ENCODE data around the gene SPC24.
A peak's percentile ranks its signal among the peaks of the same experiment; 100 is the strongest.
"Not testable (repeated sequence)": the region's sequence is repeated elsewhere in the genome, so short reads cannot be mapped to it uniquely, and the experiment has no call there.

The SPC24 gene

DNA sequence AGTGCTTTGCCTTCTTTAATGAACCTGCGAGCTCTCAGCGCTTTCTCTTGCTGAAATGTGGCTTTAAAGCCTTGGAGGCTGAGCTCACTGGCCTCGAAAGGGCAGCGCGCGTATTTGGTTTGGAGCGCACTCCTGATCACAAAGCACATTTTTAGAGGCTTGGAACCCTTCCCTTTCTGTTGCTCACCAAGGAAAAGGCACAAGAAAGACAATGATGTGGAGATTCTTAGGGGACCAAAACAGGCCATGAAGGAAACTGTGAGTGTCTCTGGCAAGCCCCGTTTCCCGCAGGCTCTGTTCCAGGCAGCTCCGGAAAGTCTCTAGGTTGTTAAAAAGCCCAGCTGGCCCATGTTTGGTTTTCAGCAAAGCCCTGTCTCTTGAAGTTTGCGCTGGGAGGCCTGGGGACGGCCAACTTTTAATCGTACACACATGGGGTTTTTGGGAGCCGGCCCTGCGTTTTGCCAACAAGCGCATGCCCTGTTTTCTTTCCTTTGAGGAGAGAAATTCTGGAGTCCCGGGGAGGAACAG, 9.4 kb upstream of the SPC24 start:
- no peak for DNase-seq (ENCODE audit: low read depth)

DNA sequence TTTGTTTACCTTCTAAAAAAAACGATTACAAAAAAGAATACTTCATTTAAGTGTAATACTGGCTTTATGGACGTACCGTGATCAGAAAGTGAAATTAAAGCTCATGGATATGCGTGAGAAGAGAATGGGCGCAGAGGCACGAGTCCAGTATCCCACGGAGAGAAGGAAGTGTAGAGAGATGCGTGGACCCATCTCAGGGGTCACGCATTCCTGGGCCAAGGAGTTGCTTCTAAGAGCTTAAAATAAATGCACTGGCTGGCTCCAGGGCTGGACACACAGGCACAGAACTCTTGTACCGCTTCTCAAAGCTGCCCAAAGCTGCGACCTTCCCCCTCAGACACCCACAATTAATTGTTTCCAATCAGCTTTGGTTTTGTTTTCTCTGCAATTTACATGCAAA, 8.7 kb upstream of the SPC24 start:
- no peak for DNase-seq (ENCODE audit: low read depth)

DNA sequence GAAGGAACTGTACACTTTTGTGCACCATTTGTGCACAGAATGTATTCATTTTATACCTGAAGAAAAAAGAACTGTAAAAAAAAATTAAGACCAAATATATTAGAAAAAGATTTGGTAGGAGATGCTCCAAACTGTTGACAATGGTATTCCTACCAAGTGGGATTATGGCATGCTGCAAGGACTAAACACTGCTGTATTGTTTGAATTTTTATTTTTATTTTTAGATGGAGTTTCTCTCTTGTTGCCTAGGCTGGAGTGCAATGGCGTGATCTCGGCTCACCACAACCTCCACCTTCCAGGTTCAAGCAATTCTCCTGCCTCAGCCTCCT, 4.8 kb upstream of the SPC24 start:
- not testable (repeated sequence) for DNase-seq (ENCODE audit: low read depth)

DNA sequence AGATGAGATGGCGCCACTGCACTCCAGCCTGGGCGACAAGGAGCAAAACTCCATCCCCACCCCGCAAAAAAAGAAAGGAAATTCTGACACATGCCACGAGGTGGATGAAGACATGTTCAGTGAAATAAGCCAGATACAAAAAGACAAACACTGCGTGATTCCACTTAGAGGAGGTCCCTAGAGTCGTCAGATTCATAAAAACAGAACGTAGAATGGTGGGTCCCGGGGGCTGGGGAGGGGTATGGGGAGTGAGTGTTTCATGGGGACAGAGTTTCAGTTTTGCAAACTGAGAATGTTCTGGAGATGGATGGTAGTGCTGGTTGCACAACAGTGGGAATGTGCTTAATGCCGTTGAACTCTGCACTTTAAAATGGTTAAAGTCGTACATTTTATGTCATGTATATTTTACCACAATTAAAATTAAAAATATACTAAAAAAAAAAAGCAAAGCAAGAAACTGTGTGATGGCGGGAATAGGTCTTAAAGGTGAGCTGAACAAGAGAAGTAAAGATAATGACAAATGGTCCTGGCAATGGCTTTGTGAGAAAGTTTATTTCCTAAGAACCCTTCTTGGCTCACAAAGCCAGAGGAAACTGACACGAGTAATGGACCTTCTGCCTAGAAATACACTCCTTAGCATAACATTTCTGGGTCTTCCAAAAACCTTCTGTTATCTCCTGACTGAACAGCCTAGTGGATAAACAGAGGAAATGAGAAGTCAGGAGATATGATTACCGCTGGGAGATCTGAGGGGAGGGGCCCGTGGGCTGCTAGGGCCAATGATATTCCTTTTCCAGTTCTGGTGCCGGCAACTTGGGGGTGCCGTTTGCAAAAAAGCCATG, 4.2 kb upstream of the SPC24 start:
- DNase-seq (ENCODE audit: low read depth) = no peak

DNA sequence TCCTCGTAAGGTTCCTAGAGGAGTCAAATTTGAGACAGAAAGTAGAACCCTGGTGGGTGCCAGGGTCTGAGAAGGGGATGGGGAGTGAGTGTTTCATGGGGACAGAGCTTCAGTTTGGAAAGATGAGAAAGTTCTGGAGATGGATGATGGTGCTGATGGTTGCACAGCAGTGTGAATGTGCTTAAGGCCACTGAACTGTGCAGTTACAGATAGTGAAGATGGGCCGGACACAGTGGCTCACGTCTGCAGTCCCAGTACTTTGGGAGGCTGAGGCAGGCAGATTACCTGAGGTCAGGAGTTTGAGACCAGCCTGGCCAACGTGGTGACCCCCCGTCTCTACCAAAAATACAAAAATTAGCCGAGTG, 917 bp downstream of the SPC24 start:
- no peak for DNase-seq (ENCODE audit: low read depth)

DNA sequence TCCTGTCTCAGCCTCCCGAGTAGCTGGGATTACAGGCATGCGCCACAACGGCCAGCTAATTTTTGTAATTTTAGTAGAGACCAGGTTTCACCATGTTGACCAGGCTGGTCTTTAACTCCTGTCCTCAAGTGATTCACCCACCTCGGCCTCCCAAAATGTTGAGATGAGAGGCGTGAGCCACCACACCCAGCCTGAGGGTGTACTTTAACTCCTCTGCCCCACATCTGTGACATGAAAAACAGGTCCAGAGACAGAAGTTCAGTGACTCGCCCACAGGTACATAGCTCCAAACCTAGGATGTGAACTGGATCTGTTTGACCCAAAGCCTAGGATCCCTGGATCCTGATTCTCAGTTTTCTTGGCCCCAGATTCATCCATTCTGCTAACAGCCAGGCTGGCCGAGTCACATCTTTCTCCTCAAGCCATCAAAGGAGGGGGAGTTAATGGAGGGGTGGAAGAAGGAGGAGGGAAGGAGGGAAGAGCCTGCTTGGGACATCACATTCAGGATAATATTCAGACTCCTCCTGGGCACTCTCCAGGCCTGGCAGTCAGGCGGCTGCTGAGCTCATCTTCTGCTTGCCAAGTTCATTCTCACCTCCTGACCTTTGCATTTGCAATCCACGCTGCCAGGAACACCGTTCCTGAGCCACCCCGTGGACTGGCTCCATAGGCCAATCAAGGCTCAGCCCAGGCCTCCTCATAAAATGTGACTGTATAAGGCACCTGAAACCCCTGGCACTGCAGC, 3.1 kb downstream of the SPC24 start:
- DNase-seq (ENCODE audit: low read depth) = no peak

DNA sequence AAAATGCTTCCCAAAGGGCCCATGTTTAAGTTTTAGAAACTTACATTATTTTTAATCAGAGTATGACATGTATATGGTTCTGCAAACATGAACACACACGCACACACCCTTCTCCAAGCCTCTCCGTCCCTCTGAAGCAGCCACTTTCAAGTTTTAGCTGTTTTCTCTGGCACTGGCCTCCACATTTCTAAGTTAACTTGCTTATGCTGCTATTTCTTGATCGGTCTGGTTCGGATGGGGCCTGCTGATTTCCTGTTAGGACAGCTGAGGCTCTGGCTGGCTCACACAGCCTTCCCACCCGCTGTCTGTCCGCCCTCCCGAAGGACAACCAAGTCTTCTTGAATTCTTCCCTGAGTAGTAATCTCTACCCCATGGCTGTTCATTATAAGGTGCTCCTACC, 4.4 kb downstream of the SPC24 start:
- DNase-seq (ENCODE audit: low read depth) = no peak

DNA sequence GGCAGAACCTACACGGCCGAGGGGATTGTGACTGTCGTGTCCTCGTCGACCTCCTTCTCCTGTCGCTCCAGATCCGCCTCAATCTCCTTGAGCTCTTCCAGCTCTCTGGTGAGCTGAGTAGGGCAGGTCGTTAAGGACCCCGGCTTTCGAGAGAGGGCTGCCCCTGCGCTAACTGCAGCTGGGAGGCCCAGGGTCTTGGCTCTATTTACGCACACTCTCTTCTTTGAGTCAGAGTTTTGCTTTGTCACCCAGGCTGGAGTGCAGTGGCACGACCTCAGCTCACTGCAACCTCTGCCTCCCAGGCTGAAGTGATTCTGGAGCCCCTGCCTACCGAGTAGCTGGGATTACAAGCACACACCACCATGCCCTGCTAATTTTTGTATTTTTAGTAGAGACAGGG, 7.6 kb downstream of the SPC24 start:
- no peak for DNase-seq (ENCODE audit: low read depth)

DNA sequence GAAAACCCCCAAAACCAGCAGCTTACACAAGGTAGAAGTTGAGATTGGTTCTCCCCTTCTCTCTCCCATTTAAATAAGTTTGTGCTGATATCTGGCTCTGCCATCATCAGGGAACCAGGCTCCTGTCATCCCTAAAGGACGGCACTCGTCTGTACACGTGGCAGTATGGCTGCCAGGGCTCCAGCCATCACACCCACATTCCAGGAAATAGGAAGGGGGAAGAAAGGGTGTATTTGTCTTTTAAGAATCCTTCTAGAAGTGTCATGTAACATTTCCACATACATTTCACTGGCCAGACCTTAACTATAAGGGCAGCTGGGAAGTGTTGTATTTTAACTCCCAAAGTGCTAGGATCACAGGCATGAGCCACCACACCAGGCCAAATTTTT, 10.1 kb downstream of the SPC24 start:
- DNase-seq (ENCODE audit: low read depth) = no peak

DNA sequence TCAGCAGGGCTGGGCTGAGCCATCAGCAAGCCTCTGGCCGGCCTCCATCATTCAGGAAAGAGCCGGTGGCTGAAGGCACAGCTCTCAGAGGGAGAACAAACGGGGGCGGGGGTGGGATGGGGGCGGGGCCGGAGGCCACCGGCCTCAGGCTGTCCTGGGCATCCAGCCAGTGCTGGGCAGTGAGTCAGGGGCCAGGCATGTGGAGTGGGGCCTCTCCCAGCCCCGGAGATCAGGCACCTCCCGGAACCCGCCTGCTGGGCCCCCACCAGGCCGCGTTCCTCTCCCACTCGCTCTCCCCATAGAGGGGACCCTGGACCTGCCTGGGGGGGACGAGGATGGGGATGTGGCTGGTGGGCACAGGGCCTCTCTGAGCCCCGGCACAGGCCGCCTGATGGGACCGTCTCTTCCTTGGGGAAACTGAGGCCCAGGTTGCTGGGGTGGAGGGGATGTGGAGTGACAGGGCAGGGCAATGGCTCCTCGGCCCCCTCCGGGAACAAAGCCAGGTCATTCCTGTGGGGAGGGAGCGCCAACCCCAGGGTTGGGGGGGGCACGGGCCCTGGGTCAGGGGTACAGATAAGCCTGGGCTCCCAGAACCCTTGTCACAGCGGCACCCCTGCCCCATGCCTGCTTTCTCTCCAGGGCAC, 12.9 kb downstream of the SPC24 start:
- DNase-seq (ENCODE audit: low read depth) = no peak

DNA sequence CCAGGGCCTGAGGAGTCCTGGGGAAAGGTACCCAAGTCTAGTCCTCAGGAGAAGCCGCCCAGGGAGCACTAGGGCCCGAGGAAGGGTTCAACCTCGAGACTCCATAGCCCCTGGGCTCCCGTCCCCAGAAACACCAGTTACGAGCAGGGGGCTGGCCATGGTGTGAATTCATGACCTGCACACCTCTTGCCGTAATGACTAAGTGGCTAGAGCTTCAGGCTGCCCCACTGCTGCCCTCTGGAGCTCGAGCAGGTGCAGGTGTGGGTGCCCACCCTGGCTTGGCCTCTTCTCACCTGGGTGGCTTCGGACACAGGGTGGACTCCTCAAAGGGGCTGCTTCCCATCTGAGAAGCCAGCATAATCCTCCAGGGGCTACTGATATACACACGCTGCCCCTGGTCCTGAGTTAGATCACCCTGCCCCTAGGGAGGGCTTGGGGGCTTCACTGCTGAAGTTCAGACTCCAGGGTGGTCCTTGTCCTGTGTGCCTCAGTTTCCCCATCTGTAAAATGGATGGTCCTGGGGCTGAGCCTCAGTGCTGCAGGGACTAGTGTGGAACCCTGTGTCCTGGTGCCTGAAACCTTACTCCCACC, 13.6 kb downstream of the SPC24 start:
- DNase-seq (ENCODE audit: low read depth) = no peak

DNA sequence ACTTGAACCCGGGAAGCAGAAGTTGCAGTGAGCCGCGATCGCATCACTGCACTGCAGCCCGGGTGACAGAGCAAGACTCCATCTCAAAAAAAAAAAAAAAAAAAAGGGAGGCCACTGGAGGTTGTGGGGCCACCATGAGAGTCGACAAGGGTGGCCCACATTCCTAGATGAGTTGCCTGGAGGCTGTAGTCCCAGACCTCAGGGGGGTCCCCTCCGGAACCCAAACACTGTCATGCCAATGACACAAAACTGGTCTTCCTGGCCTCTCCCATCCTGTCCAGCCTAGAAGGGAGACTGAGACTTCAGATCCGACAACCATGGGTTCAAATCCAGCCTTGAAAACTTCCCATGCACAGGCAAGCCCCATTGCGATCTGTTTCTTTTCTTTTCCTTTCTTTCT, 14.7 kb downstream of the SPC24 start:
- DNase-seq (ENCODE audit: low read depth) = no peak

DNA sequence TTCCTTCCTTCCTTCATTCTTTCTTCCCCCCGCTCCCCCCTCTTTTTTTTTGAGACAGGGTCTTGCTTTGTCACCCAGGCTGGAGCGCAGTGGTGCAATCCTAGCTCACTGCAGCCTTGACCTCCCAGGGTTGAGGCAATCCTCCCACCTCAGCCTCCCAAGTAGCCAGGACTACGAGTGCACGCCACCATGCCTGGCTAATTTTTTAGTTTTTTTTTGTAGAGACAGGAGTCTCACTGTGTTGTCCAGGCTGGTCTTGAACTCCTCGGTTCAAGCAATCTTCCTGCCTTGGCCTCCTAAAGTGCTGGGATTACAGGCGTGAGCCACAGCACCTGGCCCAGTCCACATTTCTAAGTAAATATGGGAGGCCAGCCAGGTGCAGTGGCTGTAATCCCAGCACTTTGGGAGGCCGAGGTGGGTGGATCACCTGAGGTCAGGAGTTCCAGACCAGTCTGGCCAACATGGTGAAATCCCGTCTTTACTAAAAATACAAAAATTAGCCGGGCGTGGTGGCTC, 15.5 kb downstream of the SPC24 start:
- not testable (repeated sequence) for DNase-seq (ENCODE audit: low read depth)

DNA sequence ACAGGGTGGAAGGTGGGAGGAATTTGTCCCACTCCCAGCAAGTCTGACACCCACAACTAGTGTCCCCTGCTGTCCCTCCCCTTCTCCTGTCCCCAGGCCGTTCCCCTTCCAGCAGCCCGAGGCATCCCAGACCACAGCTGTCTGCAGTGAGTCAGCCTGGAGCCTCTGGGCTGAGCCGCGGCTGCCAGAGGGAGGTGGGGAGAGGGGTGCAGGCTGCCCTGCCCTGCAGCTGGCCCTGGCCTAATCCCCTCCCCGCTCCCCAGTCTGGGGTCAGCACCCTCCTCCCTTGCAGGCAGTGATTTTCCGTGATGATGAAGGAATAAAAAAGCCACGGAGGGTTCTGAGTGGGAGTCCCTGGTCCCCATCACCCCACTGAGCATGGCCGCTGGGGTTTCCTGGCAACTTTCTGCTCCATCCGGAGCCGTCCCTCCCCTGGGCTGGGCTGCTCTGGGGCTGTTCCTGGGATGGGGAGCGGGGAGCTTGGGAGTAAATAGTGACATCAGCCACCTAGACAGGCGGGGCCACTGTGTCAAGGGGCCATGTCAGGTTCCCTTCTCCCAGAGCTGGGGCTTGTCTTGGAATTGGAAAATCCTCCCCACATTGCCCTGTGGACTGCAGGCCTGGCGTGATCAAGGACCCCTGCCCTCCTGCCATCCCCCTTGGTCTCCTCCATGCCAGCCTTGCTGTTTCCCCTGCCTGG, 16.8 kb downstream of the SPC24 start:
- no peak for DNase-seq (ENCODE audit: low read depth)

DNA sequence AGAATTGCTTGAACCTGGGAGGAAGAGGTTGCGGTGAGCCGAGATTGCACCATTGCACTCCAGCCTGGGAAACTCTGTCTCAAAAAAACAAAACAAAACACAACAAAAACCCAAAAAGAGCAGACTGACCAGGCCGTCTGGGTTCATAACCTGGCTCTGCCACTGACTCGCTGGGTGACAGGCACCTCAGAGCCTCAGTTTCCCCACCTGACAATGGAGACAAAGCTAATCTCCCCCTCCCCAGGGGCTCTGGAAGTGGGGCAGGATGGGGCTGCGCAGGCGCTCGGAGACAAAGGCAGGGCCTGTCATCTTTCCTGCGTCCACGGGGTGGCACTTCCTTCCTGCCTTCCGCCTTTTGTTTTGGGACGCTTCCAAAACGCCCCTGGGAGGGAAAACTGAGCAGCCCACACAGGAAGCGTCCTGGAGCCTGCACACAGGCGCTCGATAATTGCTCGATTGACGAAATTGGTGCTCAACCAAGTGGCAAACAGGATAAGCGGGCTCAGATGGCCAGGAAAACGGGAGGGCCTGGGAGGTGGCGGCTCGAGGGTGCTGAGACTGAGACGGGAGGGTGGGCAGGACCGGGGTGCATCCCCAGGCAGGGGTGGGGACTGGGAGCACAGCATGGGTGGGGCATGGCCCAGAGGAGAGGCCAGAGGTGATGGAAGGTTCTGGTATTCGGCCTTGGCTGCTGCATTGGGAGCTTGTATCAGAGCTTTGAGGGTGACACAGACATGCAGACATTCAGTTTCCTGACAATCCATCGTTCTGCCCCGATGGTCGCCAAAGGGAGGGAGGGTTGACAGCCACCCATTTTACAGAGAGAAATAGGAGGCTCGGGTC, 17.8 kb downstream of the SPC24 start:
- no peak for DNase-seq (ENCODE audit: low read depth)

DNA sequence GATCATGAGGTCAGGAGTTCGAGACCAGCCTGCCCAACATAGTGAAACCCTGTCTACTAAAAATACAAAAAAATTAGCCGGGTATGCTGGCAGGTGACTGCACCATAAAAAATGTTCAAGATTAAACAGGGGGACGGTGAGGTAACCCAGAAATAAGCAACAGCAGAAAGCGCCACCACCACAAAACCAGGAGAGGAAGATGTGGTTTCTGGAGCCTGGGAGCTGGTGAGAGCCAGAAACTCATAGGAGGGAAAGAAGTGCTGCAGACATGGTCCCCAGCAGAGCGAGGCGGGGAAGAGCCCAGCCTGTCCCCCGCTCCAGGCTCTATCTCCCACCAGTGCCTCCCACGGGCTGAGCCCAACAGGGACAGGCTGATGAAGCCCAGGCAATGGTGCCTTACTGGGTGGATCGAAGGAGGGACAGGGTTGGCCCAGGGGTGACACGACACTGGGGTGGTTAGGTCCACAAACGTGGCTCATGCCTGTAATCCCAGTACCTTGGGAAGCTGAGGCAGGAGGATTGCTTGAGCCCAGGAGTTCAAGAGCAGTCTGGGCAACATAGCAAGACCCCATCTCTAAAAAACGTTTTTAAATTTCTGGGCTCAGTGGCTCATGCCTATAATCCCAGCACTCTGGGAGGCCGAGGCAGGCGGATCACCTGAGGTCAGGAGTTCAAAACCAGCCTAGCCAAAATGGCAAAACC, 19.0 kb downstream of the SPC24 start:
- DNase-seq (ENCODE audit: low read depth) = no peak

DNA sequence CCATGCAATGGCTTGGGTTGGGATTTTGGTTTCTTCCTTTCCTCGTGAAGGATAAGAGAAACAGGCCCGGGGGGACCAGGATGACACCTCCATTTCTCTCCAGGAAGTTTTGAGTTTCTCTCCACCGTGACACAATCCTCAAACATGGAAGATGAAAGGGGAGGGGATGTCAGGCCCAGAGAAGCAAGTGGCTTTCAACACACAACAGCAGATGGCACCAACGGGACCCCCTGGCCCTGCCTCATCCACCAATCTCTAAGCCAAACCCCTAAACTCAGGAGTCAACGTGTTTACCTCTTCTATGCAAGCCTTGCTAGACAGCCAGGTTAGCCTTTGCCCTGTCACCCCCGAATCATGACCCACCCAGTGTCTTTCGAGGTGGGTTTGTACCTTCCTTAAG, 24.1 kb downstream of the SPC24 start:
- no peak for DNase-seq (ENCODE audit: low read depth)

DNA sequence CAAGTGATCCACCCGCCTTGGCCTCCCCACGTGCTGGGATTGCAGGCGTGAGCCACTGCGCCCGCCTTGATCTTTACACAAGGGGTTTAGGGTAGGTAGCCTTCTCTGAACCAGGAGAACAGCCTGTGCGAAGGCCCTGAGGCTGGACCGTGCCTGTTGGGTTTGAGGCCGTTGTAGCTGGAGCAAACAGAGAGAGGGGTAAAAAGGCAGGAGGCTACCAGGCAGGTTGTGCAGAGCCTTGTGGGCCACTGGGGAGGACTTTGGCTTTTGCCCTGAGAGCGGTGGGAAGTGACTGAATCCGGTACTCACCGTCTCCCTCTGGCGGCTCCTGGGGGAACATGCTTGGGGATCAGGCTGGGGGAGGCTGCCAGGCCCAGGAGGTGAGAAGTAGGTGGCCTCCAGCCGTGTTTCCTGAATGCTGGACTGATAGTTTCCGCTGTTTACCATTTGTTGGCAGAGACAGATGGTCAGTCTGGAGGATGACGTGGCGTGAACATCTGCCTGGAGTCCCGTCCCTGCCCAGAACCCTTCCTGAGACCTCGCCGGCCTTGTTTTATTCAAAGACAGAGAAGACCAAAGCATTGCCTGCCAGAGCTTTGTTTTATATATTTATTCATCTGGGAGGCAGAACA, 24.6 kb downstream of the SPC24 start:
- DNase-seq (ENCODE audit: low read depth) = peak; percentile 65

DNA sequence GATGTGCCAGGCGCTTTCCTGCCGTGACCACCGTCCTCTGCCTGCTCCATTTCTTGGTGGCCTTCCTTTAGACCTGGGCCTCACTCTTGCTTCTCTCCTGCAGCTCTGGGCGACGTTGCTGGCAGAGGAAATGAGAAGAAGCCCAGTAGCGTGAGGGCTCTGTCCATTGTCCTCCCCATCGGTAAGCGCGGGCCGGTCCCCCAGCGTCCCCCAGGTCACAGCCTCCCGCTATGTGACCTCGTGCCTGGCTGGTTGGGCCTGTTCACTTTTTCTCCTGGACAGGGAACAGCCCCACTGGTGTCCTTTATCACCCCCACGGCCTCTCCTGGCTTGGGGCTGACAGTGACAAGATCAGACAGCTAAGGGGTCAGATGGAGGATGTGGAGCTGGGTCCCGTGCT, 27.7 kb downstream of the SPC24 start:
- no peak for DNase-seq (ENCODE audit: low read depth)
